GM19240 (cell line): ENCODE data around the gene ST6GALNAC3.
"Not testable (repeated sequence)": the region's sequence is repeated elsewhere in the genome, so short reads cannot be mapped to it uniquely, and the experiment has no call there.

Source experiments
- DNase-seq: peaks from one replicate; pipeline ENCODE4 v3.0.0; 2011; ENCODE audit warnings: low spot score; ENCODE audit not compliant: insufficient read length

Gene ST6GALNAC3

GRCh38 chr1:76073481-76073880, 1.1 kb upstream of the ST6GALNAC3 start:
- DNase-seq = no peak

DNA sequence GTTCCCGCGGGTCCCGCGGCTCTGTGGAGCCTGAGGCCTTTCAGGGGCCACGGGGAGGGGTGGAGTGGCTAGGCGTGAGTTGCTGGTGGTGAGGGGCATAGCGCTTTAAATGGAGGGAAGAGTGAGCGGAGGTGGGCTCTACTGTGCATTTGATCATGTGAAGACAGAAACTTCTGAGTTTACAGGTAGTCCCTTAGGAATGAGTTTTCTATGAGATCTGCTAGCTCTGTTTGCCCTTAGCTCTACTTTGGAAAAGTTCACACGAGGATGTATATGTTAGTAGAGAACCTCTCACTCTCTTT, 593 bp downstream of the ST6GALNAC3 start:
- DNase-seq = no peak

- no peak for DNase-seq
Observed at GRCh38 chr1:76075877-76076276, 1.3 kb downstream of the ST6GALNAC3 start.

- no peak for DNase-seq
Observed at GRCh38 chr1:76079475-76080227, 5.1 kb downstream of the ST6GALNAC3 start.

DNA sequence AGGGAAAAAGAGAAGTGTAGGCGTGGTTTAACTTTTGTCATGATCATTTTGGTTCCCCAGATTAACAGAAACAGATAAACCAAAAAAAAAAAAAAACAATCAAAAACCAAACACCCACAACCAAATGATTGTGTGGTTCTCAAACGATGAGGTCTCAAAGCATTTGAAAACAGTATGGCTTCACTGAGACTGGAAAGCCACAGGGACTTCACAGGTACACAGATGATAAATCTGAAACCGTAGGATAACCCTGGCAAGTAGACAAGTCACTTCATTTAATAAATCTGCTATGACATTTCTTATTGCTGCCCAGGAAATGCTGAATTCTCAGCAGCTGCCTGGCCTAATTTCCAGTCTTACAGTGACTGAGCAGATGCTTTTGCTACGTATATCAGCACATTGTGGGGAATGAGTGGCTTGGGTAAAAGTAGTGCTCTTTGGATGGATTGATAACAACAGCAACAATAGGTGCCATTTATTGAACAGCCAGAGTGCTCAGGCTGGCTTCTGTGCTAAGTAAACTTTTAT, 6.1 kb downstream of the ST6GALNAC3 start:
- DNase-seq = no peak

GRCh38 chr1:76082062-76082461, 7.5 kb downstream of the ST6GALNAC3 start:
- DNase-seq = no peak

- DNase-seq = no peak
Observed at GRCh38 chr1:76083189-76083588, 8.6 kb downstream of the ST6GALNAC3 start.

DNA sequence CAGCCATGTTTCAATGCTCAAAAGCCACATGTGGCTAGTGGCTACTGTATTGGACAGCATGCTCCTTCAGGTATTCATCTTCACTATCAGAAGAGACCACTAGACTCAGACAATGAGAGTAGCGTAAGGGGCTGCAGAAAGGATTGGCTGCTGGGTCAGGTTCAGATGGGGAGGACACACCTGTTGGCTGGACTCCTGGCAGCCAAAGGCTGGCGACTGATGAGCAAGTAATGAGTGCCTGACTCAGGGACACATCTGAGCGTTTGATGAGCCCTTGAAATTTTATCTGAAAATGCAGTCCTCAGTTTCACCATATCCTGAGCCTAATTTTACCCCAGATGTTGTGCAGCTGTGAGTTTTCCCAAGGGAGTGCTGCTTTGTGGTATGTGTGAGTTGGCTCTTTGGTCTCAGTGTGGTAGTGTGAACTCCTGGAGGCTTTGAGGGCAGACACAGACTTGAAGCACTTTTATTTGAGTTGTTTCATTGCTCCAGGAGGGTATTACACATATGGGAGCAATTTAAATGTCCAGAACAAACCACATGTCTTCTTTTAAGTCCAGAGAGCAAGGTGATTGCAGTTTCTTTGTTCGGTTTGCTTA, 9.6 kb downstream of the ST6GALNAC3 start:
- no peak for DNase-seq

DNA sequence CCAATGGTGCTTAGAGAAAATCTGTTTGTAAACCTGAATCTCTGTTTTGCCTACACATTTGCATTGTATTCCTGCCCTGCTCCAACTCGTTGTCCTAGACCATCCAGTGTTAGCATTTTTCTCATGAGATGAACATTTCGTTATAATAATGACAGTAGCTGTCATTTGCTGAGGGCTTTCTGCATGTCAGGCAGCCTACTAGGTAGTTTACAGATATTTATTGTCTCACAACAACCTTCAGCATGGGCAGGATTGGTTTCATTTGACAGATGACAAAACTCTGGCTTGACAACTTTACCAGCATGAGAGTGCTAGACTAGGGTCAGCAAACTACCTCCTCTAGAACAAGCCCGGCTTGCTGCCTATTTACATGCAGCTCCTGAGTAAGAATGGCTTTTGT, 10.1 kb downstream of the ST6GALNAC3 start:
- no peak for DNase-seq

DNA sequence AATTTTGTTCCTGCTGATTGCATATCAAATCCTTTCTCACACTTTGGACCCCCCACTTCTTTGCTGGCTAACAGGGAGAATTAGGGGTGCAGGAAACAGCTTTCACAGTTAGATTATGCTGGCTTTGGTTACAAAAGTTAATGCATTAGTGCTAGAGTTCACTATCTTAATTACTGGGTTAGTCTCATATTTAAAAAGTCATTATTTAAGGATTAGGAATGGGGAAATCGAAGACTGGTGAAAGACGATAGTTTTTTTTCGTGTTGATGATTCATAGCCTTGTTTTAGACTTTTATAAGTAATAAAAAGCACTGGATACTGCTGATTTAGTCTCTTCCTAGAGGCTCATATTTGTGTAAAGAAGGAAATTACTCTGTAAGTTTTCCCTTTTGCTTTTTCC, 11.6 kb downstream of the ST6GALNAC3 start:
- DNase-seq = no peak

GRCh38 chr1:76086597-76086996, 12.1 kb downstream of the ST6GALNAC3 start:
- DNase-seq = no peak

GRCh38 chr1:76090283-76091203, 16.0 kb downstream of the ST6GALNAC3 start:
- no peak for DNase-seq

DNA sequence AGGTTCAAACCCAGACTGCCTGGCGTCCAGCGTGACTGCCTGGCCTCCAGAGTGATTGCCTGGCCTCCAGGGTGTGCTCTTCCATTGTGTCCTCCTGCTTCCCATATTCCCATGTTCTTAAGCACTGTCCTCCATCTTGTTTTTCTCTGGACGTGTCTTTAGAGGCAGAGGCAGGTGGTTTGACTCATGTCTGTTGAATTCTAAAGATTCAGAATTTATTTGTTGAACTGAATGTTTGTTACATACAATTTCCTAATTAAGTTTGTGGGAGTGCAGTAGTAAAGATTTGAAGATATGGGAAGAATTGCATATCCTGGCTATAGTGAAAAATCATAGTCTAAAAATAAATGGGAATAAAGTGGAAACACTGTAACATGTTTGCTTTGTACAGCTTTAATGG, 18.3 kb downstream of the ST6GALNAC3 start:
- DNase-seq = no peak

- DNase-seq = no peak
Observed at GRCh38 chr1:76093522-76094312, 19.2 kb downstream of the ST6GALNAC3 start.

GRCh38 chr1:76095802-76096201, 21.3 kb downstream of the ST6GALNAC3 start:
- DNase-seq = no peak

DNA sequence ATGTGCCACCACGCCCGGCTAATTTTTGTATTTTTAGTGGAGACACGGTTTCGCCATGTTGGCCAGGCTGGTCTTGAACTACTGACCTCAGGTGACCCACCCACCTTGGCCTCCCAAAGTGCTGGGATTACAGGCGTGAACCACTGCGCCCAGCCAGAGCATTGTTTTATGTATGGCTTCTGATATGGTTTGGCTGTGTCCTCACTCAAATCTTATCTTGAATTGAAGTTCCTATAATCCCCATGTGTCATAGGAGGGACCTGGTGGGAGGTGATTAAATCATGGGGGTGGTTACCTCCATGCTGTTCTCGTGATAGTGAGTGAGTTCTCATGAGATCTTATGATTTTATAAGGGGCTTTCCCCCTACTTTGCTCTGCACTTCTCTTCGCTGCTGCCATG, 22.5 kb downstream of the ST6GALNAC3 start:
- DNase-seq = not testable (repeated sequence)

- DNase-seq = no peak
Observed at GRCh38 chr1:76098845-76099244, 24.3 kb downstream of the ST6GALNAC3 start.

DNA sequence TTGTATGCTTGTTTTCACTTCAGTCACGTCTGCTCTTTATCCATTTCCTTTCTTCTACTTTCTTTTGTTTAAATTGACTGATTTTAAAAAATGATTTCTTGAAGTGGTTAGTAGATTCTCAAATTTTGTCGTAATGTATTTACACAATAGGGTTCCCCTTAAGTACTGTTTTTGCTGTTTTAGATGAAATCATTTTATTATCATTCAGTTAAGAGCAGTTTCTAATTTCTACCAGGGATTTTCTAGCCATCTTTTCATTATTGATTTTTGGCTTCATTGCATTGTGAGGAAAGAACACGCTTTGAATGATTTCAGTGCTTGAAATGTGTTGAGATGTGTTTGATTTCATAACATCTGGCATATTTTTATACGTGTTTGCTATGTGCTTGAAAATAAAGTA, 27.0 kb downstream of the ST6GALNAC3 start:
- DNase-seq = no peak

DNA sequence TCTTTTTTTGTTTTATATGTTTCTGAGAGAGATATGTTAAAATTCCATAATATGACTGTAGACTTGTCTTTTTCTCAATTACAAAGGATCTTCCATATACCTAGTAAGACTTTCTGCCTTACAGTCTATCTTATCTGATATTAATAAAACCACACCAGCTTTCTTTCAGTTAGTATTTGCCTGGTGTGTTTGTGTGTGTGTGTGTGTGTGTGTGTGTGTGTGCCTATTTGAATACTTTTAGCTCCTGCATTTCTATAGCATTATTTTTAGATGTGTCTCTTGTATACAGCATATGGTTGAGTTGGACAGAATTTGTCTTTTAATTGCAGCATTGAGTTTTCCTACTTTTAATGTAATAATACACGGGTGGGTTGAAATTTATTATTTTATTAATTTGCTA, 27.5 kb downstream of the ST6GALNAC3 start:
- no peak for DNase-seq

DNA sequence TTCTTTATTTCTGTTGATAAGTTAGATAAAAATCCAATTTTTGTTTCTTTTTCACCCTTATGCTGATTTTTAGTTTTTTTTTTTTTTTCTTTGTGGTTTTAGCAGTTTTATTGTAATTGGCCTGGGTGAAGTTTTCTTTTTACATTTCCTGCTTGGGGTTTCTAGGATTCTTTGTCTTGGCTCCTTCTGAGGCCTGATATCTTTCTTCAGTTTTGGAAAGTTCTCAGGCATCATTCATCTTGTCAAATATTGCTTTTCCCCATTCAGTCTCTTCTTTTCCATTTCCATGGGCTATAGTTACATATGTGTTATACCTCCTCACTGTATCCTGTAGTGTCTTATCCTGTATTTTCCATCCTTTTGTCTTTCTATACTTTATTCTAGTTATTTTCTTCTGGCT, 28.5 kb downstream of the ST6GALNAC3 start:
- no peak for DNase-seq

DNA sequence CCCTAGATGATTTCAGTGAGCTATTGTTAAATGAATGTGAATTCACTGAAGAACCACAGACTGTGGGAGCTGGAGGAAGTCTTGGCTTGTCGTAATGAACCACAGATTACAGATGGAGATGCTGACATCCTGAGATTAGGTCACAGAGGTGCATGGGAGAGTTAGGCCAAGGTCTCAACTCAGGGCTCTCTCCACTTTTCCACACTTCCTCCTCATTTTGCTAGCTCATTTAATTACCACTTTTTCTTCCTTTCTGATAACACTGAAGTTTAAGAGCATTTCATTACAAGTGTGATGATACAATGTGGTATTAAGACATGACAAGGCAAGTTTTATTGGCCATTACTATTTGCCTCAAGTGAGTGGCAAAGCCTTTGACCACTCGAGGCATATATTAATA, 30.8 kb downstream of the ST6GALNAC3 start:
- DNase-seq = no peak
